Embryonic facial prominence (tissue), 1 donor: Measurements from ENCODE around the gene CCDC43.
A peak's percentile ranks its signal among the peaks of the same experiment; 100 is the strongest.
"Not testable (repeated sequence)": the region's sequence is repeated elsewhere in the genome, so short reads cannot be mapped to it uniquely, and the experiment has no call there.

ENCODE experiments used
- DNase-seq: peaks from one replicate; pipeline ENCODE4 v3.0.0-alpha.2; 2016; ENCODE audit errors: extremely low spot score

Gene CCDC43

GRCh38 chr17:44689477-44690217, at the start of gene CCDC43:
Gene CCDC43 (minus strand): TSS chr17:44689776. CDS start chr17:44689753, 23 bp downstream.
- DNase-seq: peak; percentile 67

GRCh38 chr17:44738214-44738906, 48.8 kb upstream of the CCDC43 start:
- no peak for DNase-seq

DNA sequence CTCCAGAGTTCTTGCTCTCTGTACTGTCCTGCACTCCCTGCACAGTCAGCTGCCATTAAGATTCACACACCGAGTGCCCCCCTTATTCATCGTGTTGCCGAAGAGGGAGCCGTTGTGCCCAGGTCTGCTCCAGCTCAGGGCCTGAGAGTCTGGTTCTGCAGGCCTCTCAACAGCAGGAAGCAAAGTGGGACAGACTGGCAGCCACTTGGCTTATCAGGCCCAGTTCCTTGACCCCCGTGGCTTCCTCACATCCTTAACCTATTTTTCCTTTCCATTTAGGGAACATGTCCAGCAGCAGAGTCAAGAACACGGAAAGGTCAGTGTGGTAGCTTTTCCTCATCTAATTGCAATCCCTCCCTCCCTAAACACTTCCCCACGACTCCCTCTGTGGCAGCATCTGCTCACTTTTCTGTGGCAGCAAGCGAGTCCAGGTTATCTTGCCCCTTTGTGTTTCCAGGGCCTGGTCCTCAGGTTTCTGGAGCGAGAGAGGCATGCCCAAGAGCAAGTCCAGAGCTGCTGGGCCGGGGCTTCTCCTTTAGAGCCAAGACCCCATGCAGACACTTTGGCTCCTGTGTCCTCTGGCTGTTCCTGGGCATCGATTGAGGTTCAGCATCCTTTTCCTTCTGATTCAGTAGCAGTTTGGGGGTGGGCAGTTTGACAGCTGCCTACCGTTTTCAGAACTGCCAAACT, 47.1 kb upstream of the CCDC43 start:
- DNase-seq: no peak

DNA sequence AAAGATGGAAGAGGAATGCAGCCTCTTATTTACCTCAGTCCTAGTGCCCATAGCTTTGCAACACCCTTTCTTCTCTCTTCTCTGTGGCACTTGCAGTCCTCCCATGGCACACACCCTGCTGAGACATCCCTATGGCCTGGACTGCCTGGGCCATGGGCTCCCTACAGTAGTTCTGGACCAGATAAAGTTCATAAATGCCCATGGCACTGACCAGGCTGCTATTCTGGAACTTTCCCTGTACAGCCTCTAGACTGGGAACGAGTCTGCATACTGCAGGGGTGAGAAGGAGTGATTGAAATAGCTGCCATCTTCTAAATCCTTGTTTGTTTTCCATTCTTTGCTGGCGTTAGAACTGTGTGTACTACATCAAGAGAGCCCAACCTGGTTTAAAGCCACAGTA, 44.7 kb upstream of the CCDC43 start:
- DNase-seq: no peak

DNA sequence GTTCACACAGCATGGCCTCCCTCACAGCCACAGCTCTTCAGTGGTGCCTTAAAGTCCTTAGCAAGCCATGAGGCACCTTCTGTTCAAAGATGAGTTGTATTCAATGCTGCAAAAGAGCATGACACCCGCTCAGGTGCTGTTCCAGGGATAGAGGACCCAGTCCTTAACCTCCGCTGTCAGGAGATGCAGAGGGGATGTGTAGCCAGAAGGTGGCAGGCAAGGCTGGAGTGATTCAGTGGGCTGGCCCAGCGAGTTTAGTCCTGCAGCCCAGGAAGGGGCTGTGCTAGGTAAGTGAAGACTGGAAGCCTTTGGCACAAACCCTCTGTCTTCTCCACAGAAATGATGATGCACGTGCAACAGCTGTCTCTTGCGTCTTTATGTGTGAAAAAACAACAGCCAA, 44.2 kb upstream of the CCDC43 start:
- no peak for DNase-seq

GRCh38 chr17:44726121-44726520, 36.5 kb upstream of the CCDC43 start:
- DNase-seq: not testable (repeated sequence)

DNA sequence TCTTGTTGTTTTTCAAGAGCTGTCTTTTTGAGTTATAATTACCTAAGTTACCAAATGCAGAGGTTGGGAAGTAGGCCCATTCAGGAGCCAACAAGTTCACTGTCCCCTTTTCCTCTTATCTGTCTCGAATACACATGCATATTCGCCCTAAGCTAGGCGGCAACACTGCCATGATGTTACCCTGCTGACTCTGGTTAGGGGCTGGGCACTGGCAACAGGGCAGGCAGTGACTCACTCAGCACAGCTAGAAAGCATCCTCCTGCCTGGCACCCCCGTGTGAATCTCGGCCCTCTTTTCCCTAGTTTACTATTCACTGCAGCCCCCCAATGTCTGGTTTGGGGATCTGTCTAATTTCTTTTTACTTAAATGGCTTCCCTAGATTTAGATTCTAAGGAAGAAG, 32.7 kb upstream of the CCDC43 start:
- no peak for DNase-seq

- DNase-seq: no peak
Observed at GRCh38 chr17:44719444-44719843, 29.9 kb upstream of the CCDC43 start.

DNA sequence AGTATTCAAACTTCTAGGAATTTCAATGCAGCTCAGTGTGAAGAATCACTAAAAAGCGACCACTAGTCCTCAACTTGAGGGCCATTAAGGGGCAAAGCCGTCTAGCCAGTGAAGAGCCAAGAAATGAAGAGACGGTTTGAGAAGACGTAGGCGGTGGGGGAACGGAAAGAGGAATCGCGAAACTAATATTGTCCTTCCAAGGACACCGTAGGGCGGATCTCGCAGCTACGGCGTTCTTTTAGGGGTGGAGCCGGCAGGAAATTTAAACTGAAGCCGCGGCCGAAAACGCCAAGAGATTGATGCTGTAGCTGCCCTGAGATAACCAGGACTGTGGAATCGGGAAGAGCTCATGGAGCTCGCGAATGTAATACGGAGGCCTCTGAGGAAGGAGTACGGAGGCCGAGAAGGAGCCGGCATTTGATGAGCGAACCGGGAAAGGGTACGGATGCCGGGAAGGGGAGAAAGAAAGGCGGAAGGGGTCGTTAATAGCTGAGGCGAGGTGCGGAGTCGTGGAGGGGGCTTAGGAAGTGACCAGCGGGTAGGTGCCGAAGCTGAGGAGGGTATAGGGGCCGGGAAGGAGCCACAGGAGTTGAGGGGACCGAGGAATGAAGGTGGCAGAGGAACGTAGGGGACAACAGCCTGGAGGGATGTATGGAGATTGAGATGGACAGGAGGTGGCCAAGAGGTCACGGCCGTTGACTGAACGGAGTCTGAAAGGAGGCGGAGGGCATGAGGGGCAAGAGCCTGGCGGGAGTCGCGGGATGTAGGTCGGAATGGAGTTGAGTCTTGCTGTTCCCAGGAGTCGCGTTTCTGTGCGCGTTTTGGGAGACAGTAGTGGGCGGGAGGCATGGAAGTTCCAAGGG, 19.1 kb upstream of the CCDC43 start, which contains the start of gene DBF4B:
DBF4B (plus strand) TSS at position 265 of the 863 bp plus-strand sequence; CDS start at position 421, 156 bp downstream.
- DNase-seq: peak; percentile 86

- DNase-seq: no peak
Observed at GRCh38 chr17:44707755-44708400, 18.3 kb upstream of the CCDC43 start.

GRCh38 chr17:44700288-44700687, 10.7 kb upstream of the CCDC43 start:
- not testable (repeated sequence) for DNase-seq

DNA sequence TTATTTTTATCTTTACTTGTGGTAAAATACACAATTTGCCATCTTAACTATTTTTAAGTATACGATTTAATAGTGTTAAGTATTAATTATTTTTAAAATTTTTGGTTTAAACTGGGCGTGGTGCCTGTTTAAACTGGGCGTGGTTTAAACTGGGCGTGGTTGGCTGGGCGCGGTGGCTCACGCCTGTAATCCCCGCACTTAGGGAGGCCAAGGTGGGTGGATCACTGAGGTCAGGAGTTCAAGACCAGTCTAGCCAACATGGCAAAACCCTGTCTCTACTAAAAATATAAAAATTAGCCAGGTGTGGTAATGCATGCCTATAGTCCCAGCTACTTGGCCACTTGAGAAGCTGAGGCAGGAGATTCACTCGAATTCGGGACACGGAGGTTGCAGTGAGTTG, 4.0 kb upstream of the CCDC43 start:
- no peak for DNase-seq

GRCh38 chr17:44690746-44691306, 1.2 kb upstream of the CCDC43 start:
- DNase-seq: not testable (repeated sequence)

DNA sequence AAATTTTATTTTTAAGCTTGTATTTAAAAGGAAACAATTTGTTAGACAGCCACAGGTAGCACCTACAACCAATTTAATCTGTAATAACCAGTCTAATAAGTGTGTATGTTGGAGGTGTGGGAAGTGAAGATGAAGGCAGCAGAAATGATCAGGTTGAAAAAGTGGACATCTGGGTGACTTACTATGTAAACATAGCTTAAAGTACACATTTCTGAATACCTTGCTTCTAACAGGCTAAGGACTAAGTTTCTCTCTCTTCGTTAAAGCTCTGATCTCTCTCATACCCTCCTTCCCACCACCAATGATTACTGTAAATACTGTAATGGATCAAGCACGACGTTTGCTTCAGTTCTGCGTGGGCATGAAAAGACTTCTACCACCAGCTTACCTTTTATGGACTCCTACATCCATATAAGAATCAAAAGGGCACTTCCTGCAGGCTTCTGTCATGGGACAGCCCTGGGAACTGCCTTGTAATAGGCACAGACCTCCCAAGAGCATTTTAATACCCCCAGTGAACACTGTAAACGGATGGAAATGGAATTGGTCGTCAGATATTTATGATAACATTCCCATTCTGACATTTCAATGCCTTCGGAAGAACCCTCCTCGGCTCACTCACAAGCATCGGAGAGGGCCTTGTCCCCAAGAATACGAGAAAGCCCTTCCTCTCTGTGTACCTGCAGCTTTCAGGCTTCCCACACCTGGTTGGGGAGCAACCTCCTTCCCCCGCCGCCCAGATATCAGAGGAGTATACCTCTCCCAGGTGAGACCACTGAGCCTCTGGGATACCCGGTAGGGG, 700 bp downstream of the CCDC43 start:
- no peak for DNase-seq

DNA sequence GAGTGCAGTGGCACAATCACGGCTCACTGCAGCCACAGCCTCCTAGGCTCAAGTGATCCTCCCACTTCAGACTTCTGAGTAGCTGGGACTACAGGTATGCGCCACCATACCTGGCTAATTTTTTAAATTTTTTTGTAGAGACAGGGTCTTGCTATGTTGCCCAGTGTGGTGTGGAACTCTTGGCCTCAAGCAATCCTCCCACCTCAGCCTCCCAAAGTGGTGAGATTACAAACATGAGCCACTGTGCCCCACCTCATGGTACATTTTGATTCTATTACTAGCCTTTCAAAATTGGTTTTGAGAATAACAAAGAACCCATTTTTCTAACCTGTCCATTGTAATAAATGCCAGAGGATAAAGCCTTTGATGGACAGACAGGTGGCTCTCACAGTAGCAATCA, 1.4 kb downstream of the CCDC43 start:
- no peak for DNase-seq

DNA sequence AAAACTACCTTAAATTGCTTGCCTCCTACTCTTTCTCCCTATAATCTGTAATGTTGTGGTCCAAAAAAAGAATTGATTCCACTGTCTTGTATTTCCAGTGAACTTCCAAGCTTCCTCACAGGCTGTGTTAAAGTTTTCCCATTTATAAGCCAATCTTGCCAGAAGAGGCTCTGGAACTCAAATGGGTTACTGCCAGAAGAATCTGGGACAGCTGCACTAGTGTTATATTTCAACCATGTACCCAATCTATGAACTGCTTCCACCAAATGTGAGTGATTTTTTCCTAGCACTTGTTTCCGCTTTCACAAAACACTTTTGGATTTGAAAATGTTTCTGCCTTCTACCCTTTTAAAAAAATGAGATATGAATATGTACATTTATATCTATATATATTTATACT, 1.8 kb downstream of the CCDC43 start:
- no peak for DNase-seq

GRCh38 chr17:44683303-44683702, 6.3 kb downstream of the CCDC43 start:
- not testable (repeated sequence) for DNase-seq

DNA sequence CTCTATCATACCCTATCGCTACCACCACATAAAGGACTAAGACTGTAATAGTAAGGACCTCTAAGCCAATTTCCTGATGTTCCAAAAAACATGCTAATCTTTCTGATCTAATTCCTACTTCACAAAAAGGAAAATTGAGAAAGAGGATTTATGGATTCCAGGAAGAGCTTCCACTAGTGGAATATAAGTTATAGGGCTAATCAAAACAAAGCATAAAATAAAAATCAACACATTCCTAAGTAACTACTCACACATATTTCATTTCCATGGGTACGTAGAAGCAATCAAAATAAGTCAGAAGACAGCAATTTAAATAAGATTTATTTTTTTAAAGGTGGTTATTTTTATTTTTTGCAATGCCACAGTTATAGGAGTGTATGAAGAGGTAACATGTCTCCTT, 12.4 kb downstream of the CCDC43 start:
- no peak for DNase-seq

DNA sequence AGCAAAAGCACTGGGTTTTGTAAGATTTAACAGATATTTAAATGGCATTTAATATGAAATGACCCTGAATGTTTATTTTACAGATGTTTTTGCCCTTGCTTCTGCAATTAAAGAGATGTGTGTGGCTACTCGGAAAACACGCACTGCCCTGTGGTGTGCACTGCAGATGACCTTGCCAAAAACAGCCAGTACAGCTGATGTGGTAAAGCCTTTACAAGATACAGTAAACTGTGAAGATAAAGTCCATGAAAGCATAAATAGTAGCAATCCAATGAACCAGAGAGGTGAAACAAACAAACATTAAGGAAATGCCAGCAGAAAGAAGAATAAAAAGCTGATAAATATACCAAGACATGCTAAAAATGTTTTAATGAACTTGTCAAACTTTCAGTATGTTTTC, 15.7 kb downstream of the CCDC43 start:
- no peak for DNase-seq
